LNCAP (cell line): ENCODE data around the gene SLC36A4.

Experiments used
- TF ChIP-seq, protein P1 (sequence below): fragments of 450-650 bp; IDR thresholded peaks from 2 replicates; pipeline ENCODE4 v1.5.1; 2017; ENCODE audit warnings: mild to moderate bottlenecking

The SLC36A4 gene

DNA sequence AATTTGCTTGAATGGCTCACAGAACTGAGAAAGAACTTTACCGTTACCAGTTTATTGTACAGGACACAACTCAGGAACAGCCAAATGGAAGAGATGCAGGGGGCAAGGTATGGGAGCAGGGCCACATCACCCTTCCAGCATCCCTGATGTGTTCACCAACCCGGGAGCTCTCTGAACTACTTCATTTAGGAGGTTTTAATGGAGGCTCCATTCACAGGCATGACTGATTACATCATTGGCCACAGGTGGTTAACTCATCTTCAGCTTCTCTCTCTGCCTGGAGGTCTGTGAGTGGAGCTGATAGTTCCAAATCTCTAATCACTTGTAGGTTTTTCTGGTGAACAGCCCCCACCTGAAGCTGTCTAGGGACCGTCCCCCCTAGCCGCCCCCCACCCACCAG, 83.5 kb downstream of the SLC36A4 start:
- TF ChIP-seq, protein P1, sequence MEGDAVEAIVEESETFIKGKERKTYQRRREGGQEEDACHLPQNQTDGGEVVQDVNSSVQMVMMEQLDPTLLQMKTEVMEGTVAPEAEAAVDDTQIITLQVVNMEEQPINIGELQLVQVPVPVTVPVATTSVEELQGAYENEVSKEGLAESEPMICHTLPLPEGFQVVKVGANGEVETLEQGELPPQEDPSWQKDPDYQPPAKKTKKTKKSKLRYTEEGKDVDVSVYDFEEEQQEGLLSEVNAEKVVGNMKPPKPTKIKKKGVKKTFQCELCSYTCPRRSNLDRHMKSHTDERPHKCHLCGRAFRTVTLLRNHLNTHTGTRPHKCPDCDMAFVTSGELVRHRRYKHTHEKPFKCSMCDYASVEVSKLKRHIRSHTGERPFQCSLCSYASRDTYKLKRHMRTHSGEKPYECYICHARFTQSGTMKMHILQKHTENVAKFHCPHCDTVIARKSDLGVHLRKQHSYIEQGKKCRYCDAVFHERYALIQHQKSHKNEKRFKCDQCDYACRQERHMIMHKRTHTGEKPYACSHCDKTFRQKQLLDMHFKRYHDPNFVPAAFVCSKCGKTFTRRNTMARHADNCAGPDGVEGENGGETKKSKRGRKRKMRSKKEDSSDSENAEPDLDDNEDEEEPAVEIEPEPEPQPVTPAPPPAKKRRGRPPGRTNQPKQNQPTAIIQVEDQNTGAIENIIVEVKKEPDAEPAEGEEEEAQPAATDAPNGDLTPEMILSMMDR: no peak

DNA sequence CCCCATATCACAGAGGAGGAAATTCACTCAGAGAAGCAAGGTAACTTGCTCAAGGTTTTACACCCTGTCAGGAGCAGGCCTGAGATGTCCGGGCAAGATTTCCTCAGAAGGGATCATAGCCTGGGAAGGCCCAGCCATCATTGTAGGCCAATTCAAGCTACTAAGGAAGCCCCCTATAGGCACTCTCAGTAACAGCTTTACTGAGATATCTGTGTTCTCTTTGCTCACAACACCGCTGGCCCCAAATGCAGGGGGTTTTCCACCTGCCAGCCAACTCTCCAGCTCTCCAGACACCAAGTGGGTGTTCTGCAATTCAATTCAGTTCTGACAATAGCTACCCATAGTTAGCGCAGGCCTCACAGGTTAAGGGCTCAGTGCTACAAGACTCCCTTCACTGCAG, 84.0 kb downstream of the SLC36A4 start:
- TF ChIP-seq, protein P1: no peak

DNA sequence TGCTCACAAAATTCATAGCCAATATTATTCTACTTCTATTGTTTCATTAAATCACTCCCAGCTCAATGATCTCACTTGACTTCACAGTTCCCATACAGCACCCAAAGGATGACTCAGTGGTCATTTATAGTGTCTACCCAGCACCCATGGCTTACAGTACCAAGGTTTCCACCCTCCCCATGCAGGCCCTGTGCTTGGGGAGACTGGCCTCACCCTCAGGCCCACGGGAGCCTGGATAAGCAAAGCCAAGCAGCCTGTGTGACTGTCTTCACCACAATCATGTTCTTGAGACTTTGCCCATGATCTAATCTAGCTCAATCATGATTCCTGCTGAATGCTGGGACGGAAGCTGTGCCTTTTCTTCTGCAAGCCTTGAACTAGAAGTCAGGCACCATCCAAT, 97.6 kb downstream of the SLC36A4 start:
- TF ChIP-seq, protein P1: no peak

DNA sequence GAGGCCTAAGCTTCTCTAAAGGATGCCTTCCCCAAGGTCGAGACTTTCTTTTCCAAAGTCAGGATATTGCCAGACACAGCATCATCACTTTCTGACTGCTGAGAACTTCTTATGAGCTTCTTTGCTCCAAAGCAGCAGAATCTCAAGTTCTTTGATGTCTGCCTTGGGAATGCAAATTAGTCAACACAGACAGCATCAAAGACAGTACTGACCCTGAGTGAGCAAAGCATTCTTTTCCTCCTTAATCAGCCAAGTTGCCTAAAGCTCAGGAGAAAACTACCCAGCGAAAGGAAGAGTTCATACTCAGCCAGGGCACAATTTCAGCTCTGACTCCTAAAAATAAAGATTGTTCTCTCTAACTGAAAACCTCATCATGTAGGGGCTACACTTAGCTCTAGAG, 98.0 kb downstream of the SLC36A4 start:
- TF ChIP-seq, protein P1: no peak
